ENCODE results near the gene DHRS7. TPM values are rescaled to one million over a fixed set of nuclear protein-coding genes. Genes with fewer than 3 reads are reported as not detected.

Gene DHRS7
- total RNA-seq, 4 donors from 2014 or later: 18.2 to 1,170 (median 337) TPM

- DNase-seq: no peak
- Histone ChIP-seq H3K27ac (no peak overlapping the region), H3K9me3 (no peaks in the 10 kb centered on the region), H3K4me3 (no peak overlapping the region), H3K4me1 (no peaks in the 10 kb centered on the region), H3K27me3 (no peaks in the 10 kb centered on the region), H3K36me3 (no peaks in the 10 kb centered on the region)
- TF ChIP-seq POLR2A (IDR thresholded peaks at IDR 0.05) (no peak), CTCF (IDR thresholded peaks at IDR 0.05) (no peak)
These were observed 9.4 kb upstream of the DHRS7 start for GRCh38 chr14:60174352-60175254.

- DNase-seq: no peak
- H3K27ac ChIP-seq: no peak overlapping the region
These were observed 6.5 kb upstream of the DHRS7 start for GRCh38 chr14:60171690-60172089.

DNA sequence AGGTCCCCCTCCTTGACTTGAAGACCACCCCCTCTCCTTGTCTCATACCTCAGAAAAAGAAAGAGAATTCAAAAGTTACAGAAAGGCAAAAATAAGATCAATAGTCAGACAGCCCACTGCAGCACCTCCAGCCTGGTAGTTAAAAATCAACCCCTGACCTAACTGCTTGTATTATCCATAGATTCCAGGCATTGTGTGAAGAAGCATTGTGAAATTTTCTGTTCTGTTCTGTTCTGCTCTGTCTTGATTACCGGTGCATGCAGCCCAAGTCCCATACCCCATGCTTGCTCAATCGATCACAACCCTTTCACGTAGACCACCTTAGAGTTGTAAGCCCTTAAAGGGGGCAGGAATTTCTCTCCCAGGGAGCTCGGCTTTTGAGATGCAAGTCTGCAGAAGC, 5.8 kb upstream of the DHRS7 start:
- H3K27me3 ChIP-seq: no peaks in the 10 kb centered on the region
- DNase-seq: no peak
- peaks cover 0 to 5% (median 0%) of the 10 kb centered on the region in 4 donors for H3K4me1 ChIP-seq
- H3K27ac ChIP-seq: no peak overlapping the region
- no peaks in the 10 kb centered on the region for H3K9me3 ChIP-seq
- TF ChIP-seq CTCF (IDR thresholded peaks at IDR 0.05): no peak
- no peak for TF ChIP-seq POLR2A (IDR thresholded peaks at IDR 0.05)
- no peaks in the 10 kb centered on the region for H3K36me3 ChIP-seq
- H3K4me3 ChIP-seq: no peak overlapping the region

More at GRCh38 chr14:60171690-60172089, 6.5 kb upstream of the DHRS7 start:
- H3K9me3 ChIP-seq: no peaks in the 10 kb centered on the region
- no peaks in the 10 kb centered on the region for H3K36me3 ChIP-seq
- no peaks in the 10 kb centered on the region for H3K4me1 ChIP-seq
- H3K4me3 ChIP-seq: no peak overlapping the region
- no peak for TF ChIP-seq POLR2A (IDR thresholded peaks at IDR 0.05)
- TF ChIP-seq CTCF (IDR thresholded peaks at IDR 0.05): no peak
- H3K27me3 ChIP-seq: no peaks in the 10 kb centered on the region

DNA sequence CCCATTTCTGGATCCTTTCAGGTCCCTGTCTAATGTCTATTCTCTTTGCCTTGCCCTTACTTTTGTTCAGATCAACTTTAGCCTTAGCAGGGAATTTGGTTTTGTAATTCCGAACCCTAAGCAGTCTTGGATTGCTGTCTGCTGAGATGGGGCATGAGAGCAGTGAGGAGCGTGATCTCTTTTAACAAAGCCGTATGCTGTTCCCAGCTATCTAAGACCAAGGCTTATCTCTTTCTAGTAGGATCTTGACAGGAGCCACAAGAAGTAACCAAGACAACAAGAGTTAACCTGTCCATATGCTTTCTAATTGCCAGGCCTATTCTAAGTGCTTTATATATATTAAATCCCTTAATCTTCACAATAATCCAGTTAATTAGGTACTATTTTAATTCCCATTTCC, 4.5 kb upstream of the DHRS7 start:
- no peak for TF ChIP-seq CTCF (IDR thresholded peaks at IDR 0.05)
- no peak for TF ChIP-seq POLR2A (IDR thresholded peaks at IDR 0.05)
- no peak overlapping the region for H3K4me3 ChIP-seq
- H3K4me1 ChIP-seq: peaks cover 0 to 10% (median 0%) of the 10 kb centered on the region in 4 donors
- no peaks in the 10 kb centered on the region for H3K27me3 ChIP-seq
- DNase-seq: no peak
- H3K27ac ChIP-seq: no peak overlapping the region
- H3K36me3 ChIP-seq: no peaks in the 10 kb centered on the region
- H3K9me3 ChIP-seq: no peaks in the 10 kb centered on the region

GRCh38 chr14:60166142-60166541, 944 bp upstream of the DHRS7 start:
- peaks cover 0 to 20% (median 0%) of the 10 kb centered on the region in 4 donors for H3K4me1 ChIP-seq
- peaks cover 0 to 14% (median 0%) of the 10 kb centered on the region in 3 donors for H3K36me3 ChIP-seq
- no peak for TF ChIP-seq POLR2A (IDR thresholded peaks at IDR 0.05)
- TF ChIP-seq CTCF (IDR thresholded peaks at IDR 0.05): no peak
- no peaks in the 10 kb centered on the region for H3K9me3 ChIP-seq
- H3K27me3 ChIP-seq: no peaks in the 10 kb centered on the region
- peak overlapping the region; percentile 93 to 98 (median 96) for H3K27ac ChIP-seq
- H3K4me3 ChIP-seq: no peak overlapping the region
- DNase-seq: peak in 1 of 3 donors; percentile 50

Measured in Peyer's patch (tissue), 4 donors.